Stimulated activated CD8-positive, alpha-beta memory T cell treated with anti-CD3 and anti-CD28 coated beads, Interleukin-15, amount 100 ng/mL, for 1 hour (primary cell): ENCODE measurements around the gene MARVELD3.
"Not testable (repeated sequence)": the region's sequence is repeated elsewhere in the genome, so short reads cannot be mapped to it uniquely, and the experiment has no call there.

ENCODE experiments used
- DNase-seq: peaks from one replicate; pipeline ENCODE4 v3.0.0-alpha.2; 2020; ENCODE audit warnings: low read depth

Gene MARVELD3

GRCh38 chr16:71672125-71672524 is 46.1 kb downstream of the MARVELD3 start:
- DNase-seq: no peak

GRCh38 chr16:71672803-71673581 is 47.0 kb downstream of the MARVELD3 start:
- no peak for DNase-seq

DNA sequence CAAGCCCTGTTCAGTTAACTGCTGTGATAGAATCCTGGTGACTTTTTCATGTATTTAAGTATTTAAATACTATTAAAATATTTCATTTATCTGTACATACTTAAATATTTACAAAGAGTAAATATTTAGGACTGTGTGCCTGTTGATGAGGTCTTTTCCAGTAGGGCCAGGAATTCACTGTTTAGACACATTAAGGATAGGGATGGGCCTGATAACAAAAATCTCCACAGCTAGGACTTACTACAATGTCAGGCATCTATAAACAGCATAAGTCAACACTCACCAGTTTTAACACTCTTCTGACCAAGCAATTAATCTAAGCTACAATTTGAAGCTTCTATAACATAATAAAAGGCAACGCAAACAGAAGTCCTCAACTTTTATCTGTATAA is 47.6 kb downstream of the MARVELD3 start:
- no peak for DNase-seq

- DNase-seq: no peak
Observed at GRCh38 chr16:71674229-71674628, 48.2 kb downstream of the MARVELD3 start.

- DNase-seq: no peak
Observed at GRCh38 chr16:71675380-71675779, 49.4 kb downstream of the MARVELD3 start.

- DNase-seq: no peak
Observed at GRCh38 chr16:71676236-71676635, 50.3 kb downstream of the MARVELD3 start.

GRCh38 chr16:71681360-71681759 is 55.4 kb downstream of the MARVELD3 start:
- DNase-seq: no peak

- not testable (repeated sequence) for DNase-seq
Observed at GRCh38 chr16:71684280-71684679, 58.3 kb downstream of the MARVELD3 start.
